ENCODE results near the gene FGF5. TPM values are rescaled to one million over a fixed set of nuclear protein-coding genes. Genes with fewer than 3 reads are reported as not detected.

Gene FGF5
- total RNA-seq, 1 donor from 2014 or later, result not detected

DNA sequence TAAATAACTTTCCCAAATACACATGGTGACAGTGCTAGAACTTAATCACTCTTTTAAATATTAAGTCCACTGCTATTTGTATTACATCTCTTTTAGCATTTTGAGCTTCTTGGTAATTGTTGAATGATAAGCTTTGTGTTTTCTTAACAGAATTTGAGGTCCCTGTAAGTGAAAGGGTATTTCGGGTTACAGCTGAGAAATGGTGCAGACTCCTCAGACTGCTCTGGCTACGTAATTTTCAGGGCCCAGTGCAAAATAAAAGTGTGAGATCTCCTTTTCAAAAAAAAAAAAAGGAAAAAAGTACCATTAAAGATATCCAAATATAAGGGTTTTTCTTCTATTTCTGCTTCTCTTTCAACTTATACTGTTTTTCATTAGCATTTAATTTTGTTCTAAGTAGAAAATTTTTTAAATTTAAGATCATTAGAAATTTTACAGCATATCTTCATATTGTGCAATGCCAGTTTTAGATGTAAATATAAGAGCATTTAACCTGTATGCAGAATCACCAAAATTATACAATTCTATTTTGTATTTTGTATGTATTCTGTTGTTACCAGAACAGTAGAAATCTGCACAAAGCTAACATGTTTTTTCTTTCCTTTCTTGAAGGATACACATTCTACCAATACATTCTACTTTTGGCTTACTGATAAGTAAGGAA lies 33.6 kb upstream of the FGF5 start:
- no peaks in the 10 kb centered on the region for H3K36me3 Mint-ChIP-seq (ENCODE audit: low read depth)
- no peaks in the 10 kb centered on the region for H3K4me1 Mint-ChIP-seq
- H3K27me3 Mint-ChIP-seq (ENCODE audit: low read depth), result peaks cover 73% of the 10 kb centered on the region
- DNase-seq (ENCODE audit: low read depth, low spot score), result no peak
- no peak overlapping the region for H3K27ac Mint-ChIP-seq (ENCODE audit: unreplicated experiment)
- TF ChIP-seq, protein P1, sequence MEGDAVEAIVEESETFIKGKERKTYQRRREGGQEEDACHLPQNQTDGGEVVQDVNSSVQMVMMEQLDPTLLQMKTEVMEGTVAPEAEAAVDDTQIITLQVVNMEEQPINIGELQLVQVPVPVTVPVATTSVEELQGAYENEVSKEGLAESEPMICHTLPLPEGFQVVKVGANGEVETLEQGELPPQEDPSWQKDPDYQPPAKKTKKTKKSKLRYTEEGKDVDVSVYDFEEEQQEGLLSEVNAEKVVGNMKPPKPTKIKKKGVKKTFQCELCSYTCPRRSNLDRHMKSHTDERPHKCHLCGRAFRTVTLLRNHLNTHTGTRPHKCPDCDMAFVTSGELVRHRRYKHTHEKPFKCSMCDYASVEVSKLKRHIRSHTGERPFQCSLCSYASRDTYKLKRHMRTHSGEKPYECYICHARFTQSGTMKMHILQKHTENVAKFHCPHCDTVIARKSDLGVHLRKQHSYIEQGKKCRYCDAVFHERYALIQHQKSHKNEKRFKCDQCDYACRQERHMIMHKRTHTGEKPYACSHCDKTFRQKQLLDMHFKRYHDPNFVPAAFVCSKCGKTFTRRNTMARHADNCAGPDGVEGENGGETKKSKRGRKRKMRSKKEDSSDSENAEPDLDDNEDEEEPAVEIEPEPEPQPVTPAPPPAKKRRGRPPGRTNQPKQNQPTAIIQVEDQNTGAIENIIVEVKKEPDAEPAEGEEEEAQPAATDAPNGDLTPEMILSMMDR (conservative IDR thresholded peaks at IDR 0.05), result no peak
- H3K9me3 Mint-ChIP-seq, result no peaks in the 10 kb centered on the region
- no peak overlapping the region for H3K4me3 Mint-ChIP-seq

DNA sequence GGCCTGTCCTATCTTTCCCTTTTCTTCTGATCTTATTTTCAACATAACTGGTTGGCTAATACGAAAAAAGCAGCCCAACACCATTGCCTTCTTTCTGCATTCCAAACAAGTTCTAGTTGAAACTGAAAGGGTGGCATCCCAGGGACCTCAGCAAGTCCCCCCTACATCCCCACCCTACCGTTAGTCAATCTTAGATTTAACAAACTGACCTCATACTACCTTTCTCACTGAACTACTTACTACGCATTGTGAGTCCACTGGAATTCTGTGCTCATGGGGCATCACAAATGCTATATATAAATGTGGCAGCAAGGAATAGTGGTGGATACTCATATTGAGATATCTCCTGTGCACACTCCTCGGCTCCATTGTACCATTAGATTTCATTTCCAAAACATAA lies 33.1 kb upstream of the FGF5 start:
- no peaks in the 10 kb centered on the region for H3K36me3 Mint-ChIP-seq (ENCODE audit: low read depth)
- peaks cover 68% of the 10 kb centered on the region for H3K27me3 Mint-ChIP-seq (ENCODE audit: low read depth)
- no peaks in the 10 kb centered on the region for H3K4me1 Mint-ChIP-seq

DNA sequence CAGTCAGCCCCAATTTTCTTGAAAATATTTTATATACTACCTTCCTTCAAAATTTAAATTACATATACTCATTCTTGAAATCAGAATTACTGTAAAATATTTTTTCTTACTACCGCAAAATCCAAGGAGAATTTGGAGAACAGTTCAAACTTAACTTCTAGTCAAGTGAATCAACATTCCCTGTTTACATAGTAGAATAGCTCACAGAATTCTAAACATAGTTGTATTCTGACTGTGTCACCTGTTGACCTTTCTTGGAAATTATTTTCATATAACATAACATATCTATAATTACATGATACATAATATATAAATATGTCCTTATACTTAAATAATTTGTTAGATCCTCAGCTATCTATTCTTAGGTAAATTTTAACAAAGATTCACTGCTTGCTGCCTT lies 31.0 kb upstream of the FGF5 start:
- Mint-ChIP-seq H3K27ac (ENCODE audit: unreplicated experiment) (no peak overlapping the region), H3K9me3 (no peaks in the 10 kb centered on the region), H3K4me3 (no peak overlapping the region), H3K4me1 (no peaks in the 10 kb centered on the region), H3K36me3 (ENCODE audit: low read depth) (no peaks in the 10 kb centered on the region), H3K27me3 (ENCODE audit: low read depth) (peaks cover 47% of the 10 kb centered on the region)
- DNase-seq (ENCODE audit: low read depth, low spot score), result no peak
- TF ChIP-seq, protein P1 (conservative IDR thresholded peaks at IDR 0.05), result no peak

More for the DNA sequence above, 33.1 kb upstream of the FGF5 start:
- no peak for DNase-seq (ENCODE audit: low read depth, low spot score)
- H3K4me3 Mint-ChIP-seq, result no peak overlapping the region
- H3K27ac Mint-ChIP-seq (ENCODE audit: unreplicated experiment), result no peak overlapping the region
- H3K9me3 Mint-ChIP-seq, result no peaks in the 10 kb centered on the region
- TF ChIP-seq, protein P1 (conservative IDR thresholded peaks at IDR 0.05), result no peak

- no peaks in the 10 kb centered on the region for H3K36me3 Mint-ChIP-seq (ENCODE audit: low read depth)
- no peaks in the 10 kb centered on the region for H3K9me3 Mint-ChIP-seq
- peaks cover 27% of the 10 kb centered on the region for H3K27me3 Mint-ChIP-seq (ENCODE audit: low read depth)
- no peak overlapping the region for H3K27ac Mint-ChIP-seq (ENCODE audit: unreplicated experiment)
- DNase-seq (ENCODE audit: low read depth, low spot score), result no peak
- H3K4me1 Mint-ChIP-seq, result no peaks in the 10 kb centered on the region
- TF ChIP-seq, protein P1 (conservative IDR thresholded peaks at IDR 0.05), result no peak
- no peak overlapping the region for H3K4me3 Mint-ChIP-seq
Observed at GRCh38 chr4:80237992-80238391, 28.5 kb upstream of the FGF5 start.

GRCh38 chr4:80239480-80240150 lies 26.8 kb upstream of the FGF5 start:
- H3K27ac Mint-ChIP-seq (ENCODE audit: unreplicated experiment), result no peak overlapping the region
- no peaks in the 10 kb centered on the region for H3K36me3 Mint-ChIP-seq (ENCODE audit: low read depth)
- no peaks in the 10 kb centered on the region for H3K4me1 Mint-ChIP-seq
- no peak overlapping the region for H3K4me3 Mint-ChIP-seq
- no peaks in the 10 kb centered on the region for H3K9me3 Mint-ChIP-seq
- peaks cover 25% of the 10 kb centered on the region for H3K27me3 Mint-ChIP-seq (ENCODE audit: low read depth)
- no peak for DNase-seq (ENCODE audit: low read depth, low spot score)
- TF ChIP-seq, protein P1 (conservative IDR thresholded peaks at IDR 0.05), result no peak
